HG02840 (cell line): ENCODE measurements around the gene DDX24.
A peak's percentile ranks its signal among the peaks of the same experiment; 100 is the strongest.

Source experiments
- ATAC-seq: cut with Tn5 transposase; IDR thresholded peaks from one replicate; pipeline ENCODE4 v1.9.1; 2021; ENCODE audit warnings: mild to moderate bottlenecking, moderate library complexity, moderate number of reproducible peaks; ENCODE audit not compliant: unreplicated experiment, low FRiP score

DDX24 gene

DNA sequence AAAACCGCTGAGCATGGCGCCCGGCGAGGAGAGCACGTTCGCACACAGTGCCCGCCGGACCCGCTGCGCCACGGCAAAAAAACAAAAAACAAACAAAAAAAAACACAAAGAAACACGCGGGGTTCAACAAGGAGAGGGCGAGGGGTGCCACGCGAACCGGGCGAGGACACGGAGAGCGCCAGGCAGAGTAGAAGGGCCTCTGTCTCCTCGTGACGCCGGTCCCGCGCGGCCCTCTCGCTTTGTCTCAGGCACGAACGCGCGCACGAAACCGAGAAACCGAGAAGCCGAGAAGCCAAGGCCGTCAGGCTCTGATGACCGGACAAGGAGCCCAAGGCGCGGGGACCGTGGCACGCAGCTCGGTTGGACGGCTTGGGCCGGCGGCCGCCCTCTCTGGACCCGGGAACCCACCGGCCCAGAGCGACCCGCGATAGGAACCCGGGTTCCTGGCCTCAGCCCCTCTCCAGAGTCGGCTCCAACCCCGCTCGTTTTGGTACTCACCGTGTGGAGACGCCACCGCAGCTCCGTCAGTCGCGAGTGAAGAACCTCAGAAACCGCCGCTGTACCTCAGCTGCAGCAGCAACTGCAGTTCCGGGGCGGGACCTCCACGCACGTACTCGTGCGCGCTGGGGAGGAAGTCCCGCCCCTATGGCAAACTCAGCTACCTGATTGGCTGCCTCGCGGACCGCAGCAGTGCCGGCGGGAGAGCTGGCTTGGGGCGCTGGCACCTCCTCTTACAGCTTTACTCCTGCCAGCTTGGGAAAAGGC lies at the start of gene DDX24, which contains the start of gene IFI27L1:
TSS of gene DDX24 (minus strand) at position 582 of the 765 bp plus-strand sequence. CDS start 1,460 bp downstream, outside the sequence.
TSS of gene IFI27L1 (plus strand) at position 690 of the 765 bp plus-strand sequence. CDS start 15,628 bp downstream, outside the sequence.
- peak; percentile 99 for ATAC-seq

DNA sequence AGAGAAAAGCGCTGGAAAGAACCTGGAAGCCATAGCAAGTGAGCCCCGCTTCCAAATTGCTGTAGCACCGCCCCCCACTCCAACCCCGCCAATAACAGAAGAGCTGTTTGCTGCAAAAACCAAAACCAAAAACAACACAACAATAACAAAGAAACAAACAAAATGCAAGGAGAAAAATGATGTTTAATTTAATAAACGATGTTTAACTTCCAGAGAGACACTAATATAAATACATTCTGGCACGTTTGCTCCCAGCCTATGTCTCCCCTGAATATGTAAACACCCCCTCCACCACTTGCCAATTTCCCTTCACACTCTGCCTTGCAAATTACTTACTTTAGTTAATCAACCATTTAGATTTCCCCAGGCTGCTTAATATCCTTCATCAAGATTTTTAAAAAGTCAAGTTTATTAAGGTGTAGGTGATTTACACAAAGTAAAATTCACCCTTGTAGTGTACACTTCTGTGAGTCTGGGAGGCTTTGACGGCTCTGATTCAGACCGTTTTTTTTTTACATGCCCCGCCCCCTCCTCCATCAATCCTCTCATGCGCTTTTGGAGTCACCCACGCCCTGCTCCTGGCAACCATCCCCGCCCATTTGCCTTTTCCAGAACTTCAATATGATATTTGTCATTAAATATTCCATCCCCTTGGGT lies 48.9 kb upstream of the DDX24 start:
- no peak for ATAC-seq

DNA sequence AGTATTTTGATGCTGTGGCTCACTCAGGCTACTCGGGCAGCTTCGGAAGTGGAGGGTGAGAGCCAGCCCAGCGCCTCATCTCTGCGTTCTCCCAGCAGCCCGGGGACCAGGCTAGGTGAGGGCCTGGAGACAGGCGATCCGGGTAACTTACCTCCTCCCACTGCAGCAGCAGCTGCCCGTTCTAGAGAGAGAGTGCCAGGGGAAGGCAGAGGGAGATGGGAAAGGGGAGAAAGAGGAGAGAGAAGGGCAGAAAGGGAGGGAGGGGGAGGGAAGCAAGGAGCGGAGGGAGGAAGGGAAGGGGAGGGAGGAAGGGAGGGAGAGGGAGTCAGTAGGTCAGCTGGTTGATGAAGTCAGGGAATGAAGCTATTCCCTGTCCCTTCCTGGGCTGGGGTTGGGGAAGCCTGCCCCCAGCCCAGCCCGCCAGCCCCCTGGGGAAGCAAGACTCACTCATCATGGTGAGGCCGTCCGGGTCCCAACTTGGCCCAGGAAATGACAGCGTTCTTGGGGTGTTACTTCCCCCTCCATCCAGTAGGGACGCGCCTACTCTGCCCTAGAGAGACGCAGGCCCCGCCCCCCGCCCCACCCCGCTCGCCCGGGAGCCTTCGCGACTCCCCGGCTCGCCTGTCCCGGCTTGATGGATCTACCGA lies 48.2 kb upstream of the DDX24 start, which contains the start of gene IFI27L2:
TSS of gene IFI27L2 (minus strand) at position 494 of the 647 bp plus-strand sequence. CDS start at position 454, 40 bp downstream.
- ATAC-seq: peak; percentile 89

GRCh38 chr14:94128216-94128839 lies 47.3 kb upstream of the DDX24 start:
- ATAC-seq: no peak

DNA sequence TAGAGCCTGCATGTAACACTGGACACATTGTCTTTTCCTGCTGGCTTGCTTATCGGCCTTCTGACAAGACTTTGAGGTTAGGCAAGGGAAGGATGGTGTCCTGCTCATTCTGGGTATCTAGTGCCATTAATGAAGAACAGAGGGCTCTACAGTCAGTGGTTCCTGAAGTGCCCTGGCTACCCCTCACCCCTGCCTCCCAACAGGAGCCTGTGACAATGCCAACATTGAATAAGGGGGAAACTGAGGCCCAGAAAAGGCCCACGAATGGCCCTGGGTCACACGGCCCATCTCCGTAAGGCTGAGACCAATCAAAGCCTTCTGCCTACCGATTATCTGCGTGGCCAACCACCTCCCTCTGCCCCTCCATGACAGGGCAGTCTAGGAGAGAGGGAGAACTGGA lies 46.3 kb upstream of the DDX24 start:
- no peak for ATAC-seq

GRCh38 chr14:94126800-94127199 lies 45.8 kb upstream of the DDX24 start:
- no peak for ATAC-seq

DNA sequence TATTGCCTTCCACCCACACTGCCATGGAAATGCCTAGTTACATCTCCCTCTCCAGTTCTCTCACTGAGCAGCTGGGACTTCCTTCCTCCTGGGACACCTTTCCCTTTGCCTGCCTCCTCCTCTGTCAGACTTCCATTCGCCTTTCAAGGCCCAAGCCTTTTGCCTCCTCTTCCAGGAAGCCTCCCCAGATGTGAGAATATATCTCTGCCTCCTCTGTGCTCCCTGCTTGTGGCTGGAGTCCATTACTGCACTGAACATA lies 45.3 kb upstream of the DDX24 start:
- no peak for ATAC-seq

DNA sequence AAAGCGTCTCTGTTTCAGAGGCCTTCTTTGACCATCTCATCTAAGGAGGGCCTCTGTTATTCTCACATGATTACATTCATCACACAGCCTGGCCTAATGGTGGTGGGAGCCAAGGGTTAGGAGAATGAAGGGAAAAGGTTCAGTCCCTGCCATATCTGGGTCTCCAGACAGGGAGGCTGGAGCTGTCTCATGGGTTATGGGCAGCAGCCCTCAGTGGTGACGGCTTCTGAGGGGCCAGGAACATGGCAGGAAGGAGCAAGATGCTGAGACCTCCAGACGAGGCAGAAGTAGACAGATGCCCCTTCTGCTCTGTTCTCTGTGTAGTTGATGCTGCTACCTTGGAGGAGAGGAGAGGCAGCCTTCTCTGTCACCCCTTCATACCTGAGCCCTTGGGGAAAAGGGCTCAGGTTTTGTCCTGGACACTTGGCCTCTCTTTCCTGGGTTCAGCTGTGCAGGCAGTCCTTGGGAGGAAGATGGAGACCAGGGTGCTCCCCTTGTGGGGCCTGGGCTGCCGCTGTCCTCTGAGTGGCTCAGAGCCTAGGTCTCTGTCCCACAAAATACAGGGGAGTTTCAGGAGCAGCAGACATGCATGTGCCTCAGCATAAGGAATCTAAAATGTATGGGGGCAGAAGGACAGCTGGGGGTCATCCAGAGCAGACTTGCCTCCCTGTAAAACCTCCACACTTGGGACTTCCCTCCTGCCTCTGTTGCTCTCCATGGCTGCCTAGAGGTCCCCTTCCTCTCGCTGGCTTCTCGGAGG lies 44.8 kb upstream of the DDX24 start:
- no peak for ATAC-seq

GRCh38 chr14:94124582-94125377 lies 43.8 kb upstream of the DDX24 start:
- no peak for ATAC-seq

DNA sequence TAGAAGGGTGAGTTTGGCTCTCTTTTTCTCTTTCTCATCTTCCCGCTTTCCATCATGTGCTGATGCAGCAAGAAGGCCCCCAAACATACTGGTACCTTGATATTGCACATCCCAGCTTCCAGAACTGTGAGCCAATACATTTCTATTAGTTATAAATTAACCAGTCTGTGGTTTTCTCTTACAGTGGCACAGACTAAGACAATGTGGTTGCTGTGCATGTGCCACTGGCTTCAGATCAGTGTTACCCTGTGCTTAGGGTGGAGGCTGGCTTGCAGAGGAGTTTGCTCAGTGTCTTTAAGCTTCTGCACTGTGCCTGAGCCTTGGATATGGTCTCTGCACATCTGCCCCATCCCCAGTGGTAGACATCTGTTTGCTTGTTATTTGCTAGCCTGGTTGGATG lies 42.9 kb upstream of the DDX24 start:
- ATAC-seq: no peak

DNA sequence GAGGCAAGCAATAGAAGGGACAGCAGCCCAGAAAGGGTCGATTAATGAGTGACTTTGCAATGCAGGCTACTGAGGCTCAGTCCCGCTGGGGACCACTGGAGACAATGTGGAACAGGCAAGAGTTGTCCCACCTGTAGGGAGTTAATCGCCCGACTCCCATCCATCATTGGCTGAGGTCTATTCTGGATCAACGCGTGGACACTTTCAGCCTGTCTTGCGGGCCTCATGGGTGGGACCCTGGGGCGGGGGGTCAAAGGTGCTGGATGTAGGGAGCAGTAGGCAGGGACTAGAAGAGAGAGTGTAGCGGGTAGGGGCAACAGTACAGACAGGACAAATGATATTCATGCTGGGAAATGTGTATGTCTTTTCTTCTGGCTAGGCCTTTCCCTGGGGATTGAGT lies 42.3 kb upstream of the DDX24 start:
- no peak for ATAC-seq

- no peak for ATAC-seq
These were observed 41.4 kb upstream of the DDX24 start for GRCh38 chr14:94122438-94122837.

GRCh38 chr14:94121485-94121884 lies 40.5 kb upstream of the DDX24 start:
- ATAC-seq: no peak

DNA sequence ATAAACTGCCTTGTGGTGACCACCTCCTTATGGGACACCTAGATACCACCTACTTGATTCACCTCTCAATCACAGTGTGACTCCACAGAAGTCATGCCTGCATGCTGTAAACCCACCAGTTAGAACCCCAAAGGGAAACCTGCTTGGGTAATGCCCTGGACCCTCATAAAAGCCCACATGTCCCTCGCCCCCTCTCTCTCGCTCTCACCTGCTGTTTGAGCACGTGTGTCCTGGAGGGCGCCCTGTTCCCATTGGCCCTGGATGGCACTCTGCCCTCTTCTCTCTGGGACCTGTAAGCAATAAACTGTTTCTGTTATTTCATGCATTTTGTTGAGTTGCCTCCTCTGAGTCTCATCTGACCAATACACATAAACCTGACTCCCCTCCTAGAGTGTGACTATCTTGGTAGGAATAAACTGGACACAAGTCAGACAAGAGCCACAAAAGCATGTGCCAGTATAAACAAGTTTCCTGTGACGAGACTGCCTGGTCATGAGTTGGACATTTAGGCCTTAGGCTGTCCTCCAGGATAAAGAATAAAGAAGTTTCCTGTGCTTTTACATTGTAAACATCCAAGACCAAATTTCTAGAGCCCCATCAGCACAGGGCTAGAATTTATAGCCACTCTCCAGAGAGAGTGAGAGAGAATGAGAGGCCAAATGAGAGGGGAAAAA lies 39.8 kb upstream of the DDX24 start:
- ATAC-seq: no peak

DNA sequence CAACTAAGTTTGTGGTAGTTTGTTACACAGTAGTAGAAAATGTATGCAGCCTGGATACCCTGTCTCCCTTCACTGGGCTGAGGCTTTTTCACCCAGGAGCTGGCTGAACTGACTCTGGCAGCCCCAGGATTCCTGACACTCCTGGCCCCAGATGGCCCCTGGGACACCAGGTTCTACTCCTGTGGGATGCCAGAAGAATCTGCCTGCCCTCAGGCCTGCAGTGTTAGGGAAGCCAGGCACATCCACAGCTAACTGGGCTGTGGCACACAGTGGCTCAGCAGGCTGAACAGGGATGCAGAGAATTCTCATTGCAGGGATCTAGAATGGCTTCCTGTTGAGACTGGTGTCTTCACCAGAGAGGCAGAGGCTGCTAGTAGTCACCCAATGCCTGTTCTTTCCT lies 38.1 kb upstream of the DDX24 start:
- ATAC-seq: no peak

DNA sequence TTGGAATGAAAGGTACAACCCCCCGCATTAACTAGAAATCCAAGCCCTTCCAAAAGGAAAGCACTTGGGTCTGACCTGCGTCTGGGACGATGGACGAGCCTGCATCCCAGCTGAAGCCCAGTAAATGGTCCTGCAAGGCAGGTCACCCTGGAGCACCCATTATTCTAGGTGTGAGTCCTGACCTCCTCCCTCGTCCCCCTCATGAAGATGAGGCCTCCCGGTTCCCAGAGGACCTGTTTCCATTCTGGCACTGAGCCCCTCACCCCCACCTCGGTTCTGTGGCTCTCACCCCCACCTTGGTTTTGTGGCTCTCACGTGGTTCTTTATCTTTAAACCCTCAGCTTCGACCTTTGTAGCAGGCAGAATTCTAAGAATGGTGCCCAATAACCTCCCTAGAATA lies 36.9 kb upstream of the DDX24 start:
- ATAC-seq: no peak

- no peak for ATAC-seq
These were observed 35.7 kb upstream of the DDX24 start for GRCh38 chr14:94116701-94117100.

- ATAC-seq: no peak
These were observed 34.6 kb upstream of the DDX24 start for GRCh38 chr14:94115631-94116030.

- ATAC-seq: no peak
These were observed 34.1 kb upstream of the DDX24 start for GRCh38 chr14:94115058-94115591.
